CD4-positive, alpha-beta T cell (primary cell): ENCODE data around the gene DGLUCY. TPM values are rescaled to one million over a fixed set of nuclear protein-coding genes. Genes with fewer than 3 reads are reported as not detected.
"Not testable (repeated sequence)": the region's sequence is repeated elsewhere in the genome, so short reads cannot be mapped to it uniquely, and the experiment has no call there.

Experiments
- ATAC-seq: fragments of 200-7000 bp; cut with Tn5 transposase; one replicate; pipeline ENCODE4 v1.10.0; 2022; ENCODE audit warnings: mild to moderate bottlenecking; ENCODE audit not compliant: poor library complexity
- CTCF ChIA-PET: fragments of 350-600 bp; sonication (Branson Sonifier 250); formaldehyde crosslinking; loops from one replicate; lab custom pipeline; 2021; ENCODE audit warnings: antibody characterized with exemption, inconsistent platforms; lab: Charles Lee
- POLR2A ChIA-PET: fragments of 350-600 bp; sonication (Branson Sonifier 250); formaldehyde crosslinking; loops from one replicate; lab custom pipeline; 2021; ENCODE audit warnings: antibody characterized with exemption, inconsistent platforms; lab: Charles Lee
- DNase-seq, 14 experiments: peaks; one replicate each; pipeline ENCODE4 v3.0.0-alpha.2; 2013 to 2020; ENCODE audit warnings: mixed read lengths in 2 of 14
- H3K27ac ChIP-seq, 2 donors: one replicate each; pipeline versions ENCODE4 v1.5.1 to v1.7.0; 2013; ENCODE audit warnings: low read length in 2 of 2, low read depth in 1 of 2, mild to moderate bottlenecking in 1 of 2
- H3K27me3 ChIP-seq, 2 experiments: 1 replicate in 1 of 2; 2 replicates in 1 of 2; pipeline versions ENCODE4 v1.6.1 to v1.7.0; 2013; ENCODE audit warnings: low read length in 2 of 2, control low read depth in 1 of 2, mild to moderate bottlenecking in 1 of 2, moderate library complexity in 1 of 2; ENCODE audit not compliant: insufficient read depth in 2 of 2, control insufficient read depth in 1 of 2
- H3K36me3 ChIP-seq: one replicate; pipeline ENCODE4 v1.6.1; 2013; ENCODE audit warnings: low read length, control low read depth; ENCODE audit not compliant: insufficient read depth
- H3K4me1 ChIP-seq: one replicate; pipeline ENCODE4 v1.6.1; 2013; ENCODE audit warnings: low read length, control low read depth; ENCODE audit not compliant: insufficient read depth
- H3K4me3 ChIP-seq: one replicate; pipeline ENCODE4 v1.5.1; 2013; ENCODE audit warnings: mild to moderate bottlenecking, low read length, moderate library complexity
- H3K9me3 ChIP-seq, 2 experiments: 1 replicate in 1 of 2; 2 replicates in 1 of 2; pipeline versions ENCODE4 v1.6.1 to v1.7.0; 2013; ENCODE audit warnings: low read length in 2 of 2, mild to moderate bottlenecking in 2 of 2, control low read depth in 1 of 2, moderate library complexity in 1 of 2; ENCODE audit not compliant: control insufficient read depth in 1 of 2, insufficient read depth in 1 of 2
- H3K27ac Mint-ChIP-seq: one replicate; pipeline ENCODE4 v1.8.0; 2020; ENCODE audit warnings: mixed read lengths
- H3K27me3 Mint-ChIP-seq: one replicate; pipeline ENCODE4 v1.8.0; 2021; ENCODE audit warnings: mixed read lengths
- H3K36me3 Mint-ChIP-seq: one replicate; pipeline ENCODE4 v1.8.0; 2021; ENCODE audit warnings: low read depth, mixed read lengths
- H3K4me1 Mint-ChIP-seq: one replicate; pipeline ENCODE4 v1.8.0; 2021; ENCODE audit warnings: low read depth, mixed read lengths
- H3K4me3 Mint-ChIP-seq: one replicate; pipeline ENCODE4 v1.8.0; 2020; ENCODE audit warnings: mild to moderate bottlenecking, mixed read lengths
- H3K9me3 Mint-ChIP-seq: one replicate; pipeline ENCODE4 v1.8.0; 2020; ENCODE audit warnings: mixed read lengths
- CTCF ChIP-seq: fragments of 200-600 bp; IDR thresholded peaks from one replicate; pipeline ENCODE4 v1.8.0; 2022; ENCODE audit warnings: antibody characterized with exemption, mild to moderate bottlenecking
- intact Hi-C, 2 experiments: fragments of 100-400 bp; cut with DNase I in 1 of 2; cut with micrococcal nuclease in 1 of 2; formaldehyde crosslinking; loops; one replicate each; pipeline versions ENCODE4 v1.15.1 to v1.9.0; 2023 to 2025; cut with DNase I, micrococcal nuclease
- total RNA-seq, 174 experiments: library from RNA in 2 of 174; stranded (reverse) in 2 of 174; gene quantifications; one replicate each; pipeline ENCODE4 v1.2.3 and lab custom pipeline; 2021 to 2026

Gene DGLUCY
- total RNA-seq, 2 experiments from 2014 or later: 33.0 to 34.9 TPM

GRCh38 chr14:91153360-91153759, 39.5 kb downstream of the DGLUCY start:
- peaks cover 39% of the 10 kb centered on the region for H3K36me3 Mint-ChIP-seq
- no peak overlapping the region for H3K27ac Mint-ChIP-seq
- H3K27ac ChIP-seq: no peak overlapping the region
- intact Hi-C loops: no loop called here
- no peaks in the 10 kb centered on the region for H3K9me3 ChIP-seq
- peaks cover 6% of the 10 kb centered on the region for H3K4me1 ChIP-seq
- POLR2A ChIA-PET: no interaction called here
- H3K27me3 ChIP-seq: no peaks in the 10 kb centered on the region
- CTCF ChIA-PET: no interaction called here
- no peak for DNase-seq
- peaks cover 6% of the 10 kb centered on the region for H3K4me1 Mint-ChIP-seq
- H3K27me3 Mint-ChIP-seq: no peaks in the 10 kb centered on the region
- no peaks in the 10 kb centered on the region for H3K9me3 Mint-ChIP-seq
- no peak for ATAC-seq
- no peak overlapping the region for H3K4me3 Mint-ChIP-seq
- H3K36me3 ChIP-seq: peaks cover 22% of the 10 kb centered on the region
- no peak overlapping the region for H3K4me3 ChIP-seq
- no peak for TF ChIP-seq CTCF

GRCh38 chr14:91154851-91155625, 41.2 kb downstream of the DGLUCY start:
- Histone ChIP-seq H3K4me1 (peaks cover 6% of the 10 kb centered on the region), H3K4me3 (no peak overlapping the region), H3K27ac (no peak overlapping the region), H3K9me3 (no peaks in the 10 kb centered on the region), H3K36me3 (peaks cover 34% of the 10 kb centered on the region), H3K27me3 (no peaks in the 10 kb centered on the region)
- Mint-ChIP-seq H3K27me3 (no peaks in the 10 kb centered on the region), H3K4me3 (no peak overlapping the region), H3K27ac (no peak overlapping the region), H3K9me3 (no peaks in the 10 kb centered on the region), H3K4me1 (peaks cover 6% of the 10 kb centered on the region), H3K36me3 (peaks cover 44% of the 10 kb centered on the region)
- DNase-seq: peak in 4 of 14 experiments; percentile 11 to 46 (median 22)
- no peak for ATAC-seq
- TF ChIP-seq CTCF: no peak
- intact Hi-C loops: no loop called here
- ChIA-PET POLR2A (no interaction called here), CTCF (no interaction called here)

- TF ChIP-seq CTCF: no peak
- Mint-ChIP-seq H3K27ac (no peak overlapping the region), H3K9me3 (no peaks in the 10 kb centered on the region), H3K27me3 (no peaks in the 10 kb centered on the region), H3K4me3 (no peak overlapping the region), H3K4me1 (peaks cover 6% of the 10 kb centered on the region), H3K36me3 (peaks cover 50% of the 10 kb centered on the region)
- no peaks in the 10 kb centered on the region for H3K9me3 ChIP-seq
- no peak for DNase-seq
- ChIA-PET POLR2A (no interaction called here), CTCF (no interaction called here)
- ATAC-seq: no peak
- H3K27me3 ChIP-seq: no peaks in the 10 kb centered on the region
- H3K27ac ChIP-seq: no peak overlapping the region
- H3K4me3 ChIP-seq: no peak overlapping the region
- peaks cover 6% of the 10 kb centered on the region for H3K4me1 ChIP-seq
- H3K36me3 ChIP-seq: peaks cover 40% of the 10 kb centered on the region
- intact Hi-C loops: no loop called here
Measured at GRCh38 chr14:91155626-91156089, 41.8 kb downstream of the DGLUCY start.

- not testable (repeated sequence) for ATAC-seq, H3K4me1 Mint-ChIP-seq
Measured at GRCh38 chr14:91156142-91156666, 42.3 kb downstream of the DGLUCY start.

GRCh38 chr14:91156877-91157276, 43.0 kb downstream of the DGLUCY start:
- ATAC-seq, CTCF ChIA-PET, H3K4me3 ChIP-seq, H3K4me3 Mint-ChIP-seq, H3K27ac Mint-ChIP-seq, H3K27me3 Mint-ChIP-seq, H3K27ac ChIP-seq, H3K9me3 ChIP-seq, DNase-seq, H3K4me1 Mint-ChIP-seq, H3K27me3 ChIP-seq, intact Hi-C loops, H3K4me1 ChIP-seq, H3K9me3 Mint-ChIP-seq: not testable (repeated sequence)
- peaks cover 52% of the 10 kb centered on the region for H3K36me3 ChIP-seq
- POLR2A ChIA-PET: interaction anchor here (0.6 kb wide), 1 partner anchor 302 kb away, joined by 4 read pairs; no protein-coding TSS in a partner anchor
- peaks cover 56% of the 10 kb centered on the region for H3K36me3 Mint-ChIP-seq

More at GRCh38 chr14:91156142-91156666, 42.3 kb downstream of the DGLUCY start:
- H3K27ac ChIP-seq, CTCF ChIA-PET, DNase-seq, H3K4me3 ChIP-seq, H3K4me3 Mint-ChIP-seq, H3K27ac Mint-ChIP-seq, H3K9me3 Mint-ChIP-seq, POLR2A ChIA-PET, H3K4me1 ChIP-seq, intact Hi-C loops, H3K9me3 ChIP-seq, H3K27me3 ChIP-seq, H3K27me3 Mint-ChIP-seq: not testable (repeated sequence)
- H3K36me3 ChIP-seq: peaks cover 46% of the 10 kb centered on the region
- peaks cover 50% of the 10 kb centered on the region for H3K36me3 Mint-ChIP-seq
